ENCODE measurements around the gene PFAS.
"Not testable (repeated sequence)": the region's sequence is repeated elsewhere in the genome, so short reads cannot be mapped to it uniquely, and the experiment has no call there.

Gene PFAS

DNA sequence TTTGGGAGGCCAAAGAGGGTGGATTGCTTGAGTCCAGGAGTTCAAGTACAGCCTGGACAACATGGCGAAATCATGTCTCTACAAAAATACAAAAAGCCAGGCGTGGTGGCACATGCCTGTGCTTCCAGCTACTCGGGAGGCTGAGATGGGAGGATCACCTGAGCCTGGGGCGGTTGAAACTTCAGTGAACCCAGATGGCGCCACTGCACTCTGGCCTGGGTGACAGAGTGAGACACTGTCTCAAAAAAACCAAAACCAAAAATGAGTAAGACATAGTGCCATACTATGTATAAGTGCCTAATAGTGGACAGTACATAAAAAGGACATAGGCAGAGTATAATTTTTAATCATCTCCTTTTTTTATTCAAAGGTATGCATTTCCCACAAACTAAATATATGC, 5.3 kb upstream of the PFAS start:
- Histone ChIP-seq H3K9ac (ENCODE audit: insufficient read length) (no peak overlapping the region), H3K27ac (no peak overlapping the region), H3K9me3 (ENCODE audit: low read depth, low read length) (no peaks in the 10 kb centered on the region), H3K4me3 (no peak overlapping the region), H3K36me3 (ENCODE audit: insufficient read depth, low read length) (no peaks in the 10 kb centered on the region; the same call in none of the 2 replicates)
- TF ChIP-seq POLR2AphosphoS5 (IDR thresholded peaks at IDR 0.05; ENCODE audit: borderline replicate concordance, low read depth, low read length) (no peak), FOXP2 (optimal IDR thresholded peaks at IDR 0.05; ENCODE audit: control extremely low read depth, extremely low read length, insufficient read depth) (no peak), EZH2 (IDR thresholded peaks at IDR 0.05) (no peak)
- DNase-seq (ENCODE audit: low read depth, low spot score) = no peak

DNA sequence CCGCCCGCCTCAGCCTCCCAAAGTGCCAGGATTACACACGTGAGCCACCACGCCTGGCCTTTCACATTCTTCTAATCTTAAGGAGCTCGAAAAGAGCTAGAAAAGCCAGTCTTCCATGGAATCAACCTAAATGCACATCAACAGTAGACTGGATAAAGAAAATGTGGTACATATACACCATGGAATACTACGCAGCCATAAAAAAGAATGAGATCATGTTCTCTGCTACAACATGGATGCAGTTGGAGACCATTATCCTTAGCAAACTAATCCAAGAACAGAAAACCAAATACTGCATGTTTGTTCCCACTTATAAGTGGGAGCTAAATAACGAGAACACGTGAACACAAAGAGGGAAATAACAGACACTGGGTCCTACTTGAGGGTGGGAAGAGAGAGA, 4.3 kb upstream of the PFAS start:
- no peak overlapping the region for H3K27ac ChIP-seq
- H3K36me3 ChIP-seq (ENCODE audit: insufficient read depth, low read length) = no peaks in the 10 kb centered on the region; the same call in none of the 2 replicates
- H3K4me3 ChIP-seq = no peak overlapping the region
- no peak for DNase-seq (ENCODE audit: low read depth, low spot score)
- no peak overlapping the region for H3K9ac ChIP-seq (ENCODE audit: insufficient read length)
- TF ChIP-seq POLR2AphosphoS5 (IDR thresholded peaks at IDR 0.05; ENCODE audit: borderline replicate concordance, low read depth, low read length) = no peak
- no peak for TF ChIP-seq EZH2 (IDR thresholded peaks at IDR 0.05)
- TF ChIP-seq FOXP2 (optimal IDR thresholded peaks at IDR 0.05; ENCODE audit: control extremely low read depth, extremely low read length, insufficient read depth) = no peak
- no peaks in the 10 kb centered on the region for H3K9me3 ChIP-seq (ENCODE audit: low read depth, low read length)

DNA sequence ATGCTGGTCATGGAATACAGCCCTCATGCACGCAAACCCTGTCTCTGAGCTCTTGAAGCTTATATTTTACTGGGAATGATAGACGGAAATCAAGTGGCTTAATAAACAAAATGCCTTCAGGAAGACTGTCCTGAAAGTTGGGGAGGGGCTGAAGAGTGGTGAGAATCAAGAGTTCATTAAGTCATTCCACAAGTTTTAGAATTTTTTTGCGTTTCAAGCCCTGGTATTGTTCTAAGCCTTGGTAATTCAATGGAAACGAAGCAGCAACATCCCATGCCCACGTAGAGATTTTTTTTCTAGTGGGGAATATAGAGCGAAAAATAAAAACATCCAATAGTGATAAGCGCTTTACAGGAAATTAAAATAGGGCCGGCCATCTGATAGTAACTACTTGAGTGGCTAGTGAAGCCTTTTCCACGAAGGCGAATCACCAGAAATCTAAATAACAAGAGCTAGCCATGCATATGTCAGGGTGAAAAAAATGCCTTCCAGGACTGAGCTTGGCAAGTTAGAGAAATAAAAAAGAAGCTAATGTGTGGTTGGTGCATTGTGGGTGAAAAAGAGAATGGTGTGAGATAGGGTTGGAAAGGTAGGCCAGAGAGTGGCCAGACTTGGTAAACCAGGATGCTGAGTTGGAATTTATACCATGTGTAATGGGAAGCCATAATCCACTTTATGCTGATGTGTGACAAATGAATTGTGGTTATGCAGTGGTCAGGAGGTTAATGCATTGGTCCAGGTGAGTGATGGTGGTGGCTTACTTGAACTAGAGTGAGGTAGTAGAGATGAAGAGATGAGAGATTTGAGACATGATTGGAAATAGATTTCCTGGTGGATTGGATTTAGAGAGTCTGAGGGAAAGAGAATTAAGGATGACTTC, 772 bp downstream of the PFAS start:
- H3K36me3 ChIP-seq (ENCODE audit: insufficient read depth, low read length) = peaks cover 10% of the 10 kb centered on the region
- peak overlapping the region; percentile 83 for H3K27ac ChIP-seq
- peak overlapping the region; percentile 96 for H3K9ac ChIP-seq (ENCODE audit: insufficient read length)
- peak overlapping the region; percentile 96 for H3K4me3 ChIP-seq
- no peak for DNase-seq (ENCODE audit: low read depth, low spot score)
- no peak for TF ChIP-seq EZH2 (IDR thresholded peaks at IDR 0.05)
- no peak for TF ChIP-seq POLR2AphosphoS5 (IDR thresholded peaks at IDR 0.05; ENCODE audit: borderline replicate concordance, low read depth, low read length)
- TF ChIP-seq FOXP2 (optimal IDR thresholded peaks at IDR 0.05; ENCODE audit: control extremely low read depth, extremely low read length, insufficient read depth) = no peak
- no peaks in the 10 kb centered on the region for H3K9me3 ChIP-seq (ENCODE audit: low read depth, low read length)

DNA sequence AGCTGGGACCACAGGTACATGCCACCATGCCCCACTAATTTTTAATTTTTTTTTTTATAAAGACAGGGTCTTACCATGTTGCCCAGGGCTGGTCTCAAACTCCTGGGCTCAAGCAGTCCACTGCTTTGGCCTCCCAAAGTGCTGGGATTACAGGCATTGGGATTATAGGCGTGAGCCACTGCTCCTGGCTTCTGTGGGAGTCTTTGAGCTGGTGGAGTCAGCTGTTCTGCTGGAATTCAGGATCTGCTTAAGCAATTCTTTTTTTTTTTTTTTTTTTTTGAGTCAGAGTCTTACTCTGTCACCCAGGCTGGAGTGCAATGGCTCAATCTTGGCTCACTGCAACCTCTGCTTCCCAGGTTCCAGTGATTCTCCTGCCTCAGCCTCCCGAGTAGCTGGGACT, 2.3 kb downstream of the PFAS start:
- H3K9ac ChIP-seq (ENCODE audit: insufficient read length); H3K4me3 ChIP-seq; H3K27ac ChIP-seq; DNase-seq (ENCODE audit: low read depth, low spot score); H3K9me3 ChIP-seq (ENCODE audit: low read depth, low read length): not testable (repeated sequence)
- peaks cover 26% of the 10 kb centered on the region for H3K36me3 ChIP-seq (ENCODE audit: insufficient read depth, low read length)

DNA sequence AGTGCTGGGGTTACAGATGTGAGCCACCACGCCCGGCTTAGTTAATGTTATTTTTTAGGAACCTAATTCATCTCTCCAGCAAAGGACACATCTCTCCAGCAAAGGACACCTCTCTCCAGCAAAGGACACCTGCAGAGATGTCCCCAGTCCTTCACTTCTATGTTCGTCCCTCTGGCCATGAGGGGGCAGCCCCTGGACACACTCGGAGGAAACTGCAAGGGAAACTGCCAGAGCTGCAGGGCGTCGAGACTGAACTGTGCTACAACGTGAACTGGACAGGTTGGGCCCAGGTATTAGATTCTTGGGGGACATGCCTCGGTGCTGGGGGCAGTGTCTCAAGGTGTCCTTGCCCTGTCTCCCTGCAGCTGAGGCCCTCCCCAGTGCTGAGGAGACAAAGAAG, 4.7 kb downstream of the PFAS start:
- no peak for DNase-seq (ENCODE audit: low read depth, low spot score)
- Histone ChIP-seq H3K9me3 (ENCODE audit: low read depth, low read length) (no peaks in the 10 kb centered on the region), H3K27ac (no peak overlapping the region), H3K9ac (ENCODE audit: insufficient read length) (no peak overlapping the region), H3K36me3 (ENCODE audit: insufficient read depth, low read length) (peaks cover 46% of the 10 kb centered on the region), H3K4me3 (no peak overlapping the region)
- TF ChIP-seq FOXP2 (optimal IDR thresholded peaks at IDR 0.05; ENCODE audit: control extremely low read depth, extremely low read length, insufficient read depth) (no peak), EZH2 (IDR thresholded peaks at IDR 0.05) (no peak), POLR2AphosphoS5 (IDR thresholded peaks at IDR 0.05; ENCODE audit: borderline replicate concordance, low read depth, low read length) (no peak)

DNA sequence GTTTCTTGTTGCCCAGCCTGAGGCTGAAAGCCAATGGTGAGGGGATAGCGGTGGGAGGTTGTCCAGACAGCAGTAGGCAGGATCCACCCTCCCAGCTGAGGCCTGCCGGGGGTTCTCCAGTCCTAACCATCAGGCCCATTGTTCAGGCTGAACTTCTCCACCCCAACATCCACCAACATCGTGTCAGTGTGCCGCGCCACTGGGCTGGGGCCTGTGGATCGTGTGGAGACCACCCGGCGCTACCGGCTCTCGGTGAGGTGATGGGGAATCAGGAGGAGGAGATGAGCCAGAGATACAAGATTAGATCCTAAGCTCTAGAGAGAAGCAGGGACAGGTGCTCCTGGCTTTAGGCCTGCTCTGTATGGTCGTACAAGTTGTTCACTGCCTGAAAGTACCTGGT, 5.8 kb downstream of the PFAS start:
- H3K4me3 ChIP-seq = no peak overlapping the region
- no peak for DNase-seq (ENCODE audit: low read depth, low spot score)
- peaks cover 54% of the 10 kb centered on the region for H3K36me3 ChIP-seq (ENCODE audit: insufficient read depth, low read length)
- no peak overlapping the region for H3K9ac ChIP-seq (ENCODE audit: insufficient read length)
- TF ChIP-seq EZH2 (IDR thresholded peaks at IDR 0.05) (no peak), FOXP2 (optimal IDR thresholded peaks at IDR 0.05; ENCODE audit: control extremely low read depth, extremely low read length, insufficient read depth) (no peak)
- H3K9me3 ChIP-seq (ENCODE audit: low read depth, low read length) = no peaks in the 10 kb centered on the region
- no peak overlapping the region for H3K27ac ChIP-seq

DNA sequence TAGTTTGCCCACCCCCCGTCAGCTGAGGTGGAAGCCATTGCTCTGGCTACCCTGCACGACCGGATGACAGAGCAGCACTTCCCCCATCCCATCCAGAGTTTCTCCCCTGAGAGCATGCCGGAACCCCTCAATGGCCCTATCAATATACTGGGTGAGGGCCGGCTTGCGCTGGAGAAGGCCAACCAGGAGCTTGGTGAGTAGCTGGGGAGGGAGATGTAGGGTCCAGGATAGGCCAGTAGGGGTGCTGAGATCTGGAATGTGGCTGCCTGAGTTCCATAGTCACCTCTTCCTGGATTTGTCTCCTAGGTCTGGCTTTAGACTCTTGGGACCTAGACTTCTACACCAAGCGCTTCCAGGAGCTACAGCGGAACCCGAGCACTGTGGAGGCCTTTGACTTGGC, 6.4 kb downstream of the PFAS start:
- no peak overlapping the region for H3K4me3 ChIP-seq
- H3K9ac ChIP-seq (ENCODE audit: insufficient read length) = no peak overlapping the region
- TF ChIP-seq POLR2AphosphoS5 (IDR thresholded peaks at IDR 0.05; ENCODE audit: borderline replicate concordance, low read depth, low read length) (no peak), FOXP2 (optimal IDR thresholded peaks at IDR 0.05; ENCODE audit: control extremely low read depth, extremely low read length, insufficient read depth) (no peak), EZH2 (IDR thresholded peaks at IDR 0.05) (no peak)
- peaks cover 61% of the 10 kb centered on the region for H3K36me3 ChIP-seq (ENCODE audit: insufficient read depth, low read length)
- no peak for DNase-seq (ENCODE audit: low read depth, low spot score)
- H3K9me3 ChIP-seq (ENCODE audit: low read depth, low read length) = no peaks in the 10 kb centered on the region
- no peak overlapping the region for H3K27ac ChIP-seq

DNA sequence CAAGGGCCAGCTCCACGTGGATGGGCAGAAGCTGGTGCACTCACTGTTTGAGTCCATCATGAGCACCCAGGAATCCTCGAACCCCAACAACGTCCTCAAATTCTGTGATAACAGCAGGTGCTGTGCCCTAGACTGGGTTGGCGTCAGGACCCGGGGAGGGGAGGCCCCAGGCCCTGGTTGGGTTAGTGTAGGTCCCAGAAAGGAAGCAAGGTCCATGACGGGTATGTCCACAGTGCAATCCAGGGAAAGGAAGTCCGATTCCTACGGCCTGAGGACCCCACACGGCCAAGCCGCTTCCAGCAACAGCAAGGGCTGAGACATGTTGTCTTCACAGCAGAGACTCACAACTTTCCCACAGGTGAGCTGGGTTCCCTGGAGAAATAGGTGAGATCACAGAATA, 7.2 kb downstream of the PFAS start:
- no peak overlapping the region for H3K9ac ChIP-seq (ENCODE audit: insufficient read length)

DNA sequence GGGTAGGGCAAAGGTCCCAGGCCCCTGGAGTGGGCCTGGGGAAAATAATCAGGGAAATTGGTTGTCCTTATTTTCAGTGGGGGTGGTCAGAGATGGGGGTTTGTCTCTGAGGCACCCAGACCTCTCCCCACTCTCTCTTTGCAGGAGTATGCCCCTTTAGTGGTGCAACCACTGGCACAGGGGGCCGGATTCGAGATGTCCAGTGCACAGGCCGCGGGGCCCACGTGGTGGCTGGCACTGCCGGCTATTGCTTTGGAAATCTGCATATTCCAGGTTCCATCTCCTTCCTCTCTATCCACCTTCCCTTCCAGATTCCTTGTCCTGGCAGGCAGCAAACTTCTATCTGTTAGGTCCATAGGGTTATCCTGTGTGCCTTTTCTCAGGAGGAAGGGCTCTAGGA, 7.6 kb downstream of the PFAS start:
- no peak for DNase-seq (ENCODE audit: low read depth, low spot score)
- Histone ChIP-seq H3K9ac (ENCODE audit: insufficient read length) (no peak overlapping the region), H3K9me3 (ENCODE audit: low read depth, low read length) (no peaks in the 10 kb centered on the region), H3K27ac (no peak overlapping the region), H3K4me3 (no peak overlapping the region), H3K36me3 (ENCODE audit: insufficient read depth, low read length) (peaks cover 73% of the 10 kb centered on the region)
- TF ChIP-seq POLR2AphosphoS5 (IDR thresholded peaks at IDR 0.05; ENCODE audit: borderline replicate concordance, low read depth, low read length) (no peak), FOXP2 (optimal IDR thresholded peaks at IDR 0.05; ENCODE audit: control extremely low read depth, extremely low read length, insufficient read depth) (no peak), EZH2 (IDR thresholded peaks at IDR 0.05) (no peak)

More for the DNA sequence above, 7.2 kb downstream of the PFAS start:
- TF ChIP-seq POLR2AphosphoS5 (IDR thresholded peaks at IDR 0.05; ENCODE audit: borderline replicate concordance, low read depth, low read length) (no peak), FOXP2 (optimal IDR thresholded peaks at IDR 0.05; ENCODE audit: control extremely low read depth, extremely low read length, insufficient read depth) (no peak), EZH2 (IDR thresholded peaks at IDR 0.05) (no peak)
- Histone ChIP-seq H3K4me3 (no peak overlapping the region), H3K36me3 (ENCODE audit: insufficient read depth, low read length) (peaks cover 69% of the 10 kb centered on the region), H3K27ac (no peak overlapping the region), H3K9me3 (ENCODE audit: low read depth, low read length) (no peaks in the 10 kb centered on the region)
- no peak for DNase-seq (ENCODE audit: low read depth, low spot score)

Data from SK-N-MC (cell line).